ENCODE data around the gene OXGR1.

Gene OXGR1

DNA sequence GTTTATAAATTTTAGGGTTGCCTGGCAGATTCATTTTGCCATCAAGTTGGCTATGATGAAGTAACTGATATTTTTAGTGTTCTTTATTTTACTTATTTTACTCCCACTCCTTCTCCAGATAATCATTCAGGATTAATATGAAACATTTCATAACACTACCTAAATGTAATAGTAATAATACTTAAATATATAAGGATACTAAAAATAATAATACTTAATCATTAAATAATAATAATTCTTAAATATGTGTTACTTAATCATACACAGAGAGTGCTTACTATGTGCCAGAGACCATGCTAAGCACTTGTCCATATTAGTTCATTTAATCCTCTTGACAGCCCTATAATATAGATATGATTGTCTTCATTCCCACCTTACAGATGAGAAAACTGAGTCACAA lies 23.0 kb upstream of the OXGR1 start:
- TF ChIP-seq TAF1 (IDR thresholded peaks at IDR 0.05; ENCODE audit: borderline replicate concordance, insufficient read depth, low read length) (no peak), FOXP2 (optimal IDR thresholded peaks at IDR 0.05; ENCODE audit: borderline replicate concordance, extremely low read depth, extremely low read length, insufficient read depth) (no peak), POLR2AphosphoS5 (IDR thresholded peaks at IDR 0.05; ENCODE audit: low read depth, low read length) (no peak)
- TF ChIP-seq, protein P1, sequence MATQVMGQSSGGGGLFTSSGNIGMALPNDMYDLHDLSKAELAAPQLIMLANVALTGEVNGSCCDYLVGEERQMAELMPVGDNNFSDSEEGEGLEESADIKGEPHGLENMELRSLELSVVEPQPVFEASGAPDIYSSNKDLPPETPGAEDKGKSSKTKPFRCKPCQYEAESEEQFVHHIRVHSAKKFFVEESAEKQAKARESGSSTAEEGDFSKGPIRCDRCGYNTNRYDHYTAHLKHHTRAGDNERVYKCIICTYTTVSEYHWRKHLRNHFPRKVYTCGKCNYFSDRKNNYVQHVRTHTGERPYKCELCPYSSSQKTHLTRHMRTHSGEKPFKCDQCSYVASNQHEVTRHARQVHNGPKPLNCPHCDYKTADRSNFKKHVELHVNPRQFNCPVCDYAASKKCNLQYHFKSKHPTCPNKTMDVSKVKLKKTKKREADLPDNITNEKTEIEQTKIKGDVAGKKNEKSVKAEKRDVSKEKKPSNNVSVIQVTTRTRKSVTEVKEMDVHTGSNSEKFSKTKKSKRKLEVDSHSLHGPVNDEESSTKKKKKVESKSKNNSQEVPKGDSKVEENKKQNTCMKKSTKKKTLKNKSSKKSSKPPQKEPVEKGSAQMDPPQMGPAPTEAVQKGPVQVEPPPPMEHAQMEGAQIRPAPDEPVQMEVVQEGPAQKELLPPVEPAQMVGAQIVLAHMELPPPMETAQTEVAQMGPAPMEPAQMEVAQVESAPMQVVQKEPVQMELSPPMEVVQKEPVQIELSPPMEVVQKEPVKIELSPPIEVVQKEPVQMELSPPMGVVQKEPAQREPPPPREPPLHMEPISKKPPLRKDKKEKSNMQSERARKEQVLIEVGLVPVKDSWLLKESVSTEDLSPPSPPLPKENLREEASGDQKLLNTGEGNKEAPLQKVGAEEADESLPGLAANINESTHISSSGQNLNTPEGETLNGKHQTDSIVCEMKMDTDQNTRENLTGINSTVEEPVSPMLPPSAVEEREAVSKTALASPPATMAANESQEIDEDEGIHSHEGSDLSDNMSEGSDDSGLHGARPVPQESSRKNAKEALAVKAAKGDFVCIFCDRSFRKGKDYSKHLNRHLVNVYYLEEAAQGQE (IDR thresholded peaks at IDR 0.05; ENCODE audit: insufficient read depth in 1 of 2, low read depth in 2 of 2, low read length in 2 of 2): no peak

DNA sequence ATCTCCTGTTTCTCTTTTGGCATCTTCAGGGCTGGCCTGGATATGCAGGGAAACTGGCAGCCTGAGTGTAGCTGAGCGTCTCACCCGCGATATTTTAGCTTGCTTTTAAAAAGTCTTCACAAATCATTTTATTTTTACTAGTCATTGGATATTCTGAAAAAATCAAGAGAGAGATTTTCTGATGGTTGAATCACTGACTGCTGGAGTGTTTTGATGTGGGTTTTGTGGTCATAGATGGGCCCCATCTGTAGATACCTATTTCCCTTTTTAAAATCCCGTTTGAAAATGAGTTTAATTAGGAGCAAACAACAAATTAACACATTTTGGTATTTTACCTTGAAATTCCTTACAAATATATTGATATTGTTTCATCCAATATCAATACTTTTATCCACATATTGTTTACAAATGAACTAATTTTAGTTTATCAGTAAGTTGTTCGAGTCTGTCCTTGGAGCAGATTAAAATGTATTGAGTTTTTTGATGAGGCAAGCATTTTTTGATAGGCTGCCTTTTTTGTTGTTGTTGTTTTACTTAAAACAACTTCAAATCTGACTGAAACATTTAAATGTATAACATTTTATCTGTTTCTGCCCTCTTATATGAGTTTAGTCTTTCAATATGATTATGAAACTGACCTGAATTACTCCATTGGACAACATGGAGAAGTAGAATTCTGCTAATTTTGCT lies 21.5 kb upstream of the OXGR1 start:
- no peak for TF ChIP-seq POLR2AphosphoS5 (IDR thresholded peaks at IDR 0.05; ENCODE audit: low read depth, low read length)
- TF ChIP-seq FOXP2 (optimal IDR thresholded peaks at IDR 0.05; ENCODE audit: borderline replicate concordance, extremely low read depth, extremely low read length, insufficient read depth): no peak
- TF ChIP-seq, protein P1 (IDR thresholded peaks at IDR 0.05; ENCODE audit: insufficient read depth in 1 of 2, low read depth in 2 of 2, low read length in 2 of 2): no peak
- TF ChIP-seq SIN3A (IDR thresholded peaks at IDR 0.05; ENCODE audit: borderline replicate concordance, insufficient read depth, low read length): no peak
- no peak for TF ChIP-seq TAF1 (IDR thresholded peaks at IDR 0.05; ENCODE audit: borderline replicate concordance, insufficient read depth, low read length)

DNA sequence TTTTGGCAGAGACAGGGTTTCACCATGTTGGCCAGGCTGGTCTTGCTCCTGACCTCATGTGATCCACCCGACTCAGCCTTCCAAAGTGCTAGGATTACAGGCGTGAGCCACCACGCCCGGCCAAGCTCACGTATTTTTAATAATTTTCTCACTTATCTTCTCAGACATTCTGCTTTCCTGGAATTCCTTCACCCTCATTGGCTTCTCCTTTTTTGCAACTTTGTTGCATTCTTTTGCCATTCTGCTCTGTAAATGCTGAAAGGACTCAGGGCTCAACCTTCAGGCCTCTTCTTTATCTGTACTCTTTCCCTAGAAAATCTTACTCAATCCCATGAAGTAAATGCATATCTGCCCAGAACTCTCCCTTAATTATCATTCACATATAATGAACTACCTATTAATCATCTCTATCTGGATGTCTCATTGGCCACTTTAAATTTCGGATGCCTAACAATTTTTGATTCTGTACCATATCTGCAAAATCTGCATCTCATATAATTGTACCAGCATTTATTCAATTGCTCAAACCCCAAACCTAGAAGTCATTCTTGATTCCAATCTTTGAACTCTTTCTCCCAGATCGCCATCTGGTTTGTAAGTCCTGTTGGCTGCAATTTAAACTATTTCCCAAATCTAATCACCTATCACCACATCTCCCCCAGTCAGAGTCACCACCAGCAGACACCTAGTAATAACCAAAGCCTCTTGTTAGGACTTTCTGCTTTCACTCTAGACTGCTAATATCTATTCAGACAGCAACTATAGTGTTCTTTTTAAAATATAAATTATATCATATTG lies 18.2 kb upstream of the OXGR1 start:
- TF ChIP-seq, protein P1 (IDR thresholded peaks at IDR 0.05; ENCODE audit: insufficient read depth in 1 of 2, low read depth in 2 of 2, low read length in 2 of 2): no peak
- no peak for TF ChIP-seq POLR2AphosphoS5 (IDR thresholded peaks at IDR 0.05; ENCODE audit: low read depth, low read length)
- TF ChIP-seq SIN3A (IDR thresholded peaks at IDR 0.05; ENCODE audit: borderline replicate concordance, insufficient read depth, low read length): no peak
- no peak for TF ChIP-seq FOXP2 (optimal IDR thresholded peaks at IDR 0.05; ENCODE audit: borderline replicate concordance, extremely low read depth, extremely low read length, insufficient read depth)
- TF ChIP-seq TAF1 (IDR thresholded peaks at IDR 0.05; ENCODE audit: borderline replicate concordance, insufficient read depth, low read length): no peak

DNA sequence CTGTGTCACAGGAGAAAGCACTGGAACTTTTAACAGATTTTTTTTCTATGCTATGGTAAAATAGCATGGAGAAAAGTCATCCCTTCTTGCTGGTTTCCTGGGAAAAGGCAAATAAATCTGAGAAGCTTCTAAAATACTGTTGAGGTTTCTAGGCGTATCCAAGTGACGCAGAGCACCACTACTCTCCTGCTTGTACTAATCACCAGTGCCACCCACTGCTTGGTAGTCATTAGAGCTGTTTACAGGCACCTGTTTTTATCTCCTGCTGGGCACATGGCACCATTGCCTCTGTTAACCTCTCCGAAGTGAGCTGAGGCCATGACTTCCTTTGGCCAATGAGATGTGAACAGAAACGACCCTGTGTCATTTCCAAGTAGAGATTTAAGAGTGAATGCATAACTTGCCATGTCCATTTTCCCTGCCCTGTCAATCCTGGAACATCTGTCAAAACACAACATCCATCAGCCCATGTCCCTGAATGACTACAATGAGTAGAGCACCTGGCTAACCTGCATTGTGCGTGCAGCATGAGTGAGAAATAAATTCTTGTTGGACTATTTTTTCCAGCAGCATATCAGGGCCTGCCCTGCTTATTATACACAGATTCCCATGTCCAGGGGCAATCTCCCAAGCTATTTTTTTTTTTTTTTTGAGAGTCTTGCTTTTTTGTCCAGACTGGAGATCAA lies 17.3 kb upstream of the OXGR1 start:
- TF ChIP-seq POLR2AphosphoS5 (IDR thresholded peaks at IDR 0.05; ENCODE audit: low read depth, low read length) (no peak), TAF1 (IDR thresholded peaks at IDR 0.05; ENCODE audit: borderline replicate concordance, insufficient read depth, low read length) (no peak), FOXP2 (optimal IDR thresholded peaks at IDR 0.05; ENCODE audit: borderline replicate concordance, extremely low read depth, extremely low read length, insufficient read depth) (no peak), SIN3A (IDR thresholded peaks at IDR 0.05; ENCODE audit: borderline replicate concordance, insufficient read depth, low read length) (no peak)
- TF ChIP-seq, protein P1 (IDR thresholded peaks at IDR 0.05; ENCODE audit: insufficient read depth in 1 of 2, low read depth in 2 of 2, low read length in 2 of 2): no peak

Measured in PFSK-1 (cell line).